BLaER1 (cell line): ENCODE results near the gene SETD6.

Experiments
- H3K27ac ChIP-seq: shearing (Covaris generic); formaldehyde crosslinking; 2 replicates; pipeline ENCODE4 v1.8.1; 2022
- H3K27me3 ChIP-seq: shearing (Covaris generic); formaldehyde crosslinking; 2 replicates; pipeline ENCODE4 v1.8.1; 2022
- H3K36me3 ChIP-seq: shearing (Covaris generic); formaldehyde crosslinking; 2 replicates; pipeline ENCODE4 v1.8.1; 2022
- H3K4me1 ChIP-seq: shearing (Covaris generic); formaldehyde crosslinking; 2 replicates; pipeline ENCODE4 v1.8.1; 2022
- H3K4me2 ChIP-seq: shearing (Covaris generic); formaldehyde crosslinking; 2 replicates; pipeline ENCODE4 v1.8.1; 2022
- H3K4me3 ChIP-seq: shearing (Covaris generic); formaldehyde crosslinking; 2 replicates; pipeline ENCODE4 v1.8.1; 2022
- H3K9ac ChIP-seq: shearing (Covaris generic); formaldehyde crosslinking; 2 replicates; pipeline ENCODE4 v1.8.1; 2022
- H3K9me3 ChIP-seq: shearing (Covaris generic); formaldehyde crosslinking; 2 replicates; pipeline ENCODE4 v1.8.1; 2022
- H4K20me1 ChIP-seq: shearing (Covaris generic); formaldehyde crosslinking; 2 replicates; pipeline ENCODE4 v1.8.1; 2022
- Cebpa-rat ChIP-seq: shearing (Covaris generic); IDR thresholded peaks from 2 replicates; pipeline ENCODE4 v1.8.1; 2022

Gene SETD6

GRCh38 chr16:58493756-58494431, 21.4 kb upstream of the SETD6 start:
- no peak for TF ChIP-seq Cebpa-rat
- Histone ChIP-seq H3K27ac (no peak overlapping the region; the same call in 1 of the 2 replicates), H3K9ac (no peak overlapping the region; the same call in 1 of the 2 replicates)

DNA sequence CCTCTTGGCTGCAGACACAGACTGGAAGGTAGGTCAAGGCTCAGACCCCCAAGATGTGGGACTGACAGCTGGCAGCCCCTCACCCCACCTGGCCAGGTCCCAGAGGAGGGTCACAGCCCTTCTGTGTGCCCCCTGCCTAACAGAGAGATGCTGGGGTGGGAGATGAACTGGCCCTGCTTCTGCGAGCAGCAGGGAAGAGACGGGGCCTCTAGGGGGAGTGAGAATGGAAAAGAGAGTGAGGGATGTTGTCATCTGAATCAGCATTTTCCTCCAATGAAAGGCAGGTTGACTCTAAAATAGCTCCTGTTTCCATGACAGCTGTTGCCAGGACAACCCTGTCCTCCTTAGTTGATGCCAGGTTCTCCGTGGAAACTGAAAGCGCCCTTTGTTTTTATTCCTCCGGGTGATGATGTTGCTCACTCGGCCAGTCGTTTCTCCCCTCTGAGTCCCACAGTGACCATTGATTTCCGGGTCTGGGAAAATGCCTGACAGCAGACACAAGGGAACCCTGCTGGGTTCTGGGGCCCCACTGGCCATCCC, 20.3 kb upstream of the SETD6 start:
- TF ChIP-seq Cebpa-rat: no peak
- H3K27ac ChIP-seq: no peak overlapping the region
- no peaks in the 10 kb centered on the region for H3K9me3 ChIP-seq
- H3K4me1 ChIP-seq: peaks cover 63% of the 10 kb centered on the region
- no peaks in the 10 kb centered on the region for H3K36me3 ChIP-seq
- peaks cover 6% of the 10 kb centered on the region for H3K27me3 ChIP-seq
- H3K4me2 ChIP-seq: peak overlapping the region; percentile 81
- no peak overlapping the region for H3K9ac ChIP-seq
- no peak overlapping the region for H3K4me3 ChIP-seq
- H4K20me1 ChIP-seq: no peaks in the 10 kb centered on the region

More at GRCh38 chr16:58493756-58494431, 21.4 kb upstream of the SETD6 start:
- Histone ChIP-seq H3K4me3 (no peak overlapping the region), H4K20me1 (no peaks in the 10 kb centered on the region), H3K36me3 (no peaks in the 10 kb centered on the region), H3K4me1 (peaks cover 59% of the 10 kb centered on the region), H3K9me3 (no peaks in the 10 kb centered on the region), H3K4me2 (peak overlapping the region; percentile 81), H3K27me3 (no peaks in the 10 kb centered on the region)

- Histone ChIP-seq H3K4me2 (peak overlapping the region; percentile 81), H3K27me3 (peaks cover 13% of the 10 kb centered on the region), H4K20me1 (no peaks in the 10 kb centered on the region), H3K4me1 (peaks cover 66% of the 10 kb centered on the region), H3K9ac (no peak overlapping the region), H3K36me3 (no peaks in the 10 kb centered on the region), H3K9me3 (no peaks in the 10 kb centered on the region), H3K27ac (no peak overlapping the region), H3K4me3 (no peak overlapping the region)
- no peak for TF ChIP-seq Cebpa-rat
Measured at GRCh38 chr16:58495521-58496331, 19.6 kb upstream of the SETD6 start.

GRCh38 chr16:58497468-58497867, 17.8 kb upstream of the SETD6 start:
- Histone ChIP-seq H3K27me3 (peaks cover 31% of the 10 kb centered on the region), H3K4me2 (no peak overlapping the region)

GRCh38 chr16:58497935-58498334, 17.4 kb upstream of the SETD6 start:
- H3K4me1 ChIP-seq: peaks cover 70% of the 10 kb centered on the region

More at GRCh38 chr16:58497468-58497867, 17.8 kb upstream of the SETD6 start:
- no peaks in the 10 kb centered on the region for H3K9me3 ChIP-seq
- no peaks in the 10 kb centered on the region for H3K36me3 ChIP-seq
- TF ChIP-seq Cebpa-rat: no peak
- no peaks in the 10 kb centered on the region for H4K20me1 ChIP-seq
- peaks cover 74% of the 10 kb centered on the region for H3K4me1 ChIP-seq
- no peak overlapping the region for H3K27ac ChIP-seq
- H3K4me3 ChIP-seq: no peak overlapping the region
- no peak overlapping the region for H3K9ac ChIP-seq

DNA sequence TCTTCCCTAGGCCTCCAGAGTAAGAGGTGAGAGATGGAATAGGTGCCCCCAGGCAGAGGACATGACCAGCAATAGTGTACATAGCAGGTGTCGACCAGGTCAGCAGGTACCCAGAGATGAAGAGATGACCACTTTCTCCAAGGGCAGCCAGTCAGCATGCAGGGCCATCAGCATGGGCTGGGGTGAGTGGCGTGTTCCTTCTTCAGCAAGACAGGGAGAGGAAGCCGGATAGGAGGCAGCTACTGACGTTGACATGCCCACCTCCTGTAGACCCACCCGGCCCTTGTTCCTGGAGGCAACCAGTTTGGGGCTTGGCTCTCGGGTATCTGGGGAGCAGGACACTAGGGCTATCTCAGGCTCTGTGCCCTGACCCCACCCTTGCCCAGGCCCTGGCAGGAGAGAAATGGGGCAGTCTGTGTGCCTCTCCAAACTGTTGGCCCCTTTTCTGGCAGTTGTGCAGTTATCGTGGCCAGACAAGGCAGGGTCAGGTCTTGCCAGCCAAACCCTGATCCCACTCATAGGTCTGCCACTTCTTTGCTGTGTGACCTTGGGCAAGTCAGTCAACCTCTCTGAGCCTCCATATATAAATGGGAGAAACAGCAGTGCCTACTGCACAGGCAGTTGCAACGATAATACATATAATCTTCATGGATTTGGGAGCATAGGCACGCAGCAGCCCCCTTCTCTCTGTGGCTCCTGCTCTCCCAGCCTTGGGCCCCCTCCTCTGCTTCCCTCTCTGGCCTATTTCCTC, 16.8 kb upstream of the SETD6 start:
- no peak overlapping the region for H3K4me2 ChIP-seq
- no peaks in the 10 kb centered on the region for H4K20me1 ChIP-seq
- no peaks in the 10 kb centered on the region for H3K9me3 ChIP-seq
- no peak for TF ChIP-seq Cebpa-rat
- H3K4me1 ChIP-seq: peaks cover 64% of the 10 kb centered on the region
- no peak overlapping the region for H3K9ac ChIP-seq
- H3K27ac ChIP-seq: no peak overlapping the region
- no peak overlapping the region for H3K4me3 ChIP-seq
- H3K27me3 ChIP-seq: peaks cover 34% of the 10 kb centered on the region
- no peaks in the 10 kb centered on the region for H3K36me3 ChIP-seq

More at GRCh38 chr16:58497935-58498334, 17.4 kb upstream of the SETD6 start:
- Histone ChIP-seq H3K9ac (no peak overlapping the region), H3K27ac (no peak overlapping the region), H3K4me3 (no peak overlapping the region), H3K9me3 (no peaks in the 10 kb centered on the region), H3K36me3 (no peaks in the 10 kb centered on the region), H3K27me3 (peaks cover 34% of the 10 kb centered on the region), H4K20me1 (no peaks in the 10 kb centered on the region), H3K4me2 (no peak overlapping the region)
- TF ChIP-seq Cebpa-rat: no peak

DNA sequence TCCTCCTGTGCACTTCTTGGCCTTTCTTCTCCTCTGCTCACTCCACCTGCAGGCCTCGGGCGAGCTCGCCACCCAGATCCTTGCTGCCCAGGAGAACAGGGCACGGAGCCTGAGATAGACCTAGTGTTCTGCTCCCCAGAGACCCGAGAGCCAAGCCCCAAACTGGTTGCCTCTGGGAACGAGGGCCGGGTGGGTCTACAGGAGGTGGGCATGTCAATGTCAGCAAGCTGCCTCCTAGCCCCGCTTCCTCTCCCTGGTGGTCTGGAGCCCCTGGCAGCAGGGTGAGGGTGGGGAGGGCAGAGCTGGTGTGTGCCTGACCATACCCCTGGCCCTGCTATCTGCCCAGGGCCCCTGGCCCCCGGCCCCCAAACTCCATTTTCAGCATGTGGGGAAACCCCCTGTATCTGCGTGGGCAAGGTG, 16.2 kb upstream of the SETD6 start:
- TF ChIP-seq Cebpa-rat: no peak
- Histone ChIP-seq H3K36me3 (no peaks in the 10 kb centered on the region), H4K20me1 (no peaks in the 10 kb centered on the region), H3K4me2 (no peak overlapping the region), H3K9me3 (no peaks in the 10 kb centered on the region), H3K4me3 (no peak overlapping the region), H3K4me1 (peaks cover 58% of the 10 kb centered on the region), H3K9ac (no peak overlapping the region), H3K27me3 (peaks cover 34% of the 10 kb centered on the region), H3K27ac (no peak overlapping the region)

GRCh38 chr16:58499615-58500351, 15.5 kb upstream of the SETD6 start, which contains the start of gene NDRG4:
Gene NDRG4, plus strand, starts transcription at chr16:58500143. Its CDS starts 106 bp downstream, at chr16:58500249.
- H3K9ac ChIP-seq: no peak within 1 kb of the TSS
- peaks cover 51% of the 10 kb centered on the region for H3K4me1 ChIP-seq
- peaks cover 34% of the 10 kb centered on the region for H3K27me3 ChIP-seq
- H3K4me3 ChIP-seq: peak within 1 kb of the TSS; percentile 62
- H4K20me1 ChIP-seq: no peaks in the 10 kb centered on the region
- H3K9me3 ChIP-seq: no peaks in the 10 kb centered on the region
- no peak for TF ChIP-seq Cebpa-rat
- no peaks in the 10 kb centered on the region for H3K36me3 ChIP-seq
- peak within 1 kb of the TSS; percentile 81 for H3K4me2 ChIP-seq
- no peak within 1 kb of the TSS for H3K27ac ChIP-seq
